Stimulated activated CD4-positive, alpha-beta T cell treated with anti-CD3 and anti-CD28 coated beads, Interleukin-1b, Interleukin-23, amount 100 ng/mL, for 1 hour (primary cell): ENCODE measurements around the gene PIK3R3.
"Not testable (repeated sequence)": the region's sequence is repeated elsewhere in the genome, so short reads cannot be mapped to it uniquely, and the experiment has no call there.

ENCODE experiments used
- DNase-seq, 2 donors: peaks; one replicate each; pipeline ENCODE4 v3.0.0-alpha.2; 2020; ENCODE audit warnings: low read depth in 2 of 2

The PIK3R3 gene

GRCh38 chr1:46065405-46065804 is 67.0 kb downstream of the PIK3R3 start:
- no peak for DNase-seq

GRCh38 chr1:46064708-46065107 is 67.7 kb downstream of the PIK3R3 start:
- no peak for DNase-seq

- DNase-seq, result peak in 1 of 2 donors; percentile 20
These were observed 69.6 kb downstream of the PIK3R3 start for GRCh38 chr1:46062651-46063319.

GRCh38 chr1:46061146-46061545 is 71.3 kb downstream of the PIK3R3 start:
- no peak for DNase-seq

GRCh38 chr1:46058936-46059335 is 73.5 kb downstream of the PIK3R3 start:
- DNase-seq, result no peak

- DNase-seq, result no peak
These were observed 74.6 kb downstream of the PIK3R3 start for GRCh38 chr1:46057781-46058180.

GRCh38 chr1:46057215-46057614 is 75.2 kb downstream of the PIK3R3 start:
- not testable (repeated sequence) for DNase-seq

- DNase-seq, result no peak
These were observed 76.1 kb downstream of the PIK3R3 start for GRCh38 chr1:46056325-46056724.

- DNase-seq, result no peak
These were observed 78.7 kb downstream of the PIK3R3 start for GRCh38 chr1:46053734-46054133.

GRCh38 chr1:46044116-46044515 is 88.3 kb downstream of the PIK3R3 start:
- no peak for DNase-seq

GRCh38 chr1:46043458-46044017 is 88.9 kb downstream of the PIK3R3 start:
- no peak for DNase-seq

- DNase-seq, result no peak
These were observed 90.5 kb downstream of the PIK3R3 start for GRCh38 chr1:46041974-46042373.

- no peak for DNase-seq
These were observed 90.9 kb downstream of the PIK3R3 start for GRCh38 chr1:46041551-46041950.

GRCh38 chr1:46039571-46040052 is 92.8 kb downstream of the PIK3R3 start:
- DNase-seq, result no peak

- DNase-seq, result peak; percentile 69 to 78
These were observed 95.3 kb downstream of the PIK3R3 start for GRCh38 chr1:46036894-46037839.

- DNase-seq, result no peak
These were observed 97.6 kb downstream of the PIK3R3 start for GRCh38 chr1:46034601-46035516.

GRCh38 chr1:46030876-46031660 is 101.4 kb downstream of the PIK3R3 start:
- DNase-seq, result no peak

- DNase-seq, result no peak
These were observed 102.2 kb downstream of the PIK3R3 start for GRCh38 chr1:46030074-46030870.

- DNase-seq, result no peak
These were observed 104.4 kb downstream of the PIK3R3 start for GRCh38 chr1:46027788-46028573.
